OCI-LY7 (cell line): ENCODE data around the gene EIF4G3. TPM values are rescaled to one million over a fixed set of nuclear protein-coding genes. Genes with fewer than 3 reads are reported as not detected.

Source experiments
- BruUV-seq: library from RNA; stranded (reverse); fragments of 400-500 nt; replicated peaks from 2 replicates; lab custom pipeline; 2021; lab: Mats Ljungman, UMichigan
- CTCF ChIA-PET: fragments of 300-600 bp; sonication (Branson Sonifier 250); formaldehyde crosslinking; loops from one replicate; lab custom pipeline; 2022; ENCODE audit warnings: antibody characterized with exemption; ENCODE audit not compliant: unreplicated experiment; lab: Charles Lee
- POLR2A ChIA-PET: fragments of 300-600 bp; sonication (Branson Sonifier 250); formaldehyde crosslinking; loops from one replicate; lab custom pipeline; 2022; ENCODE audit warnings: antibody characterized with exemption; lab: Charles Lee
- DNase-seq: peaks from one replicate; pipeline ENCODE4 v3.0.0-alpha.2; 2015; ENCODE audit warnings: low spot score
- H2AFZ ChIP-seq: fragments of 200-600 bp; sonication (generic), shearing (Covaris generic); 2 replicates; pipeline ENCODE4 v1.6.1; 2014; ENCODE audit warnings: mild to moderate bottlenecking, antibody characterized with exemption, low read length, moderate library complexity
- H3K27ac ChIP-seq: fragments of 200-600 bp; sonication (generic); 2 replicates; pipeline ENCODE4 v1.5.1; 2014; ENCODE audit warnings: mixed run types, low read depth, mild to moderate bottlenecking, moderate library complexity, low read length, inconsistent platforms; ENCODE audit not compliant: poor library complexity, severe bottlenecking
- H3K36me3 ChIP-seq: fragments of 200-600 bp; sonication (generic); 2 replicates; pipeline ENCODE4 v1.6.1; 2014; ENCODE audit warnings: mild to moderate bottlenecking, antibody characterized with exemption, low read length, moderate library complexity, mixed read lengths; ENCODE audit not compliant: insufficient read depth
- H3K4me1 ChIP-seq: fragments of 200-600 bp; sonication (generic); 2 replicates; pipeline ENCODE4 v1.5.1; 2014; ENCODE audit warnings: mild to moderate bottlenecking, low read length; ENCODE audit not compliant: insufficient read depth, poor library complexity, severe bottlenecking
- H3K4me2 ChIP-seq: fragments of 200-600 bp; sonication (generic); 2 replicates; pipeline ENCODE4 v1.6.1; 2014; ENCODE audit warnings: mild to moderate bottlenecking, low read length
- H3K4me3 ChIP-seq: fragments of 200-600 bp; sonication (generic); 2 replicates; pipeline ENCODE4 v1.5.1; 2014; ENCODE audit warnings: mild to moderate bottlenecking, low read depth, low read length; ENCODE audit not compliant: poor library complexity, severe bottlenecking
- H3K79me2 ChIP-seq: fragments of 200-600 bp; sonication (generic); 2 replicates; pipeline ENCODE4 v1.6.1; 2016; ENCODE audit warnings: low read depth, mild to moderate bottlenecking, low read length, moderate library complexity, mixed read lengths; ENCODE audit not compliant: insufficient read depth
- H3K9me2 ChIP-seq: fragments of 200-600 bp; sonication (generic); 2 replicates; pipeline ENCODE4 v1.6.1; 2016; ENCODE audit warnings: mild to moderate bottlenecking, low read length, mixed read lengths; ENCODE audit not compliant: insufficient read depth
- H3K9me3 ChIP-seq: fragments of 200-600 bp; sonication (generic); 2 replicates; pipeline ENCODE4 v1.6.1; 2014; ENCODE audit warnings: mild to moderate bottlenecking, mixed run types, low read length, mixed read lengths
- H4K20me1 ChIP-seq: fragments of 200-600 bp; sonication (generic); 2 replicates; pipeline ENCODE4 v1.6.1; 2014; ENCODE audit warnings: mild to moderate bottlenecking, antibody characterized with exemption, low read length, moderate library complexity, mixed read lengths; ENCODE audit not compliant: insufficient read depth
- EZH2phosphoT487 ChIP-seq: fragments of 200-600 bp; sonication (generic); IDR thresholded peaks from 2 replicates; pipeline ENCODE4 v1.6.1; 2018; ENCODE audit warnings: low read depth, borderline replicate concordance, mild to moderate bottlenecking, mixed run types, antibody characterized with exemption, low read length, moderate library complexity, mixed read lengths
- intact Hi-C: fragments of 100-400 bp; cut with micrococcal nuclease; formaldehyde crosslinking; loops from one replicate; pipeline ENCODE4 v1.10.0; 2022; ENCODE audit not compliant: unreplicated experiment
- total RNA-seq, 2 experiments: library from RNA; depleted of rRNA in 1 of 2; stranded (reverse); fragments of >200 nt in 1 of 2; shearing (Covaris generic) in 1 of 2; gene quantifications; 2 replicates each; pipeline ENCODE4 v1.2.3, GENCODE V29; 2014 to 2022
- TF ChIP-seq, protein P1 (sequence below): fragments of 200-600 bp; sonication (generic); conservative IDR thresholded peaks from 2 replicates; pipeline ENCODE4 v1.5.1; 2014; ENCODE audit warnings: mild to moderate bottlenecking, antibody characterized with exemption, low read length, moderate library complexity, mixed read lengths

Gene EIF4G3
- total RNA-seq, 2 experiments from 2014 or later, result 28.5 to 62.1 TPM

DNA sequence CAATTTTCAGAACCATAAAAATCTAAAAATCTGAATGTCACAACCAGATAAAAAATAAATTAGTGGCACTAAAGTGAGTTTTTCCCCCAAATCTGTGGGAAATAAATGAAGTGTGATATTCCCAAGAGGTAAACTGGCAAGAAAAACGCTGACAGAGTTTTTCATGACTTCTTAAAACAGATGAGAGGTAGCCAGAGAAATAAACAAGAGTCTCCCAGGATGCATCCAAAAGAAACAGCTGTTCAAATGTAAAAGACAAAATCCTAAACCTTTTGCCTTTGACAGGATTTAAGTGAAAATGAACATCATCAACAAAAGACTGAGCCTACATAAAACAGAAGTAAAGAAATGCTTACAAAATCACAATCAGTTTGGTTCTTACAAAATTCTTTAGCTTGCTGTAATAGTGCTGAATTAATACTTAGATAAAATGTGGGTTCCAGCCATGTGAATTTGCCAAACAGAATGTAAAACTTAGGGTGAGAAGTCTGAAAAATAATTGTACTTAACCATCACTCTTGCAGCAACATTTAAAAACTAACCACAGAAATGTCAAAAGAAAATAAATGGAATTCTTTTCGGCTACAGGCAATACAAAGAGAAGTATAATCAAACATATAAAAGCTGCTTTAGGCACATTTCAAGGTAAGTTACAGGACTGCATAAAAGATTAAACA is 133.6 kb downstream of the EIF4G3 start:
- H3K9me3 ChIP-seq, result no peaks in the 10 kb centered on the region
- H3K79me2 ChIP-seq, result no peaks in the 10 kb centered on the region
- no peak overlapping the region for H2AFZ ChIP-seq
- no peak for DNase-seq
- BruUV-seq, result no TSS peak
- POLR2A ChIA-PET, result interaction anchor here (0.7 to 1.1 kb wide), 3 partner anchors 120 to 146 kb away, joined by 3 read pairs; no protein-coding TSS in a partner anchor
- H3K4me1 ChIP-seq, result no peaks in the 10 kb centered on the region
- CTCF ChIA-PET, result no interaction called here
- TF ChIP-seq, protein P1, sequence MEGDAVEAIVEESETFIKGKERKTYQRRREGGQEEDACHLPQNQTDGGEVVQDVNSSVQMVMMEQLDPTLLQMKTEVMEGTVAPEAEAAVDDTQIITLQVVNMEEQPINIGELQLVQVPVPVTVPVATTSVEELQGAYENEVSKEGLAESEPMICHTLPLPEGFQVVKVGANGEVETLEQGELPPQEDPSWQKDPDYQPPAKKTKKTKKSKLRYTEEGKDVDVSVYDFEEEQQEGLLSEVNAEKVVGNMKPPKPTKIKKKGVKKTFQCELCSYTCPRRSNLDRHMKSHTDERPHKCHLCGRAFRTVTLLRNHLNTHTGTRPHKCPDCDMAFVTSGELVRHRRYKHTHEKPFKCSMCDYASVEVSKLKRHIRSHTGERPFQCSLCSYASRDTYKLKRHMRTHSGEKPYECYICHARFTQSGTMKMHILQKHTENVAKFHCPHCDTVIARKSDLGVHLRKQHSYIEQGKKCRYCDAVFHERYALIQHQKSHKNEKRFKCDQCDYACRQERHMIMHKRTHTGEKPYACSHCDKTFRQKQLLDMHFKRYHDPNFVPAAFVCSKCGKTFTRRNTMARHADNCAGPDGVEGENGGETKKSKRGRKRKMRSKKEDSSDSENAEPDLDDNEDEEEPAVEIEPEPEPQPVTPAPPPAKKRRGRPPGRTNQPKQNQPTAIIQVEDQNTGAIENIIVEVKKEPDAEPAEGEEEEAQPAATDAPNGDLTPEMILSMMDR, result no peak
- H3K4me2 ChIP-seq, result no peak overlapping the region
- no peaks in the 10 kb centered on the region for H3K9me2 ChIP-seq
- H3K36me3 ChIP-seq, result peaks cover 16% of the 10 kb centered on the region
- no peak overlapping the region for H3K27ac ChIP-seq
- intact Hi-C loops, result no loop called here
- H3K4me3 ChIP-seq, result no peak overlapping the region
- H4K20me1 ChIP-seq, result no peaks in the 10 kb centered on the region

DNA sequence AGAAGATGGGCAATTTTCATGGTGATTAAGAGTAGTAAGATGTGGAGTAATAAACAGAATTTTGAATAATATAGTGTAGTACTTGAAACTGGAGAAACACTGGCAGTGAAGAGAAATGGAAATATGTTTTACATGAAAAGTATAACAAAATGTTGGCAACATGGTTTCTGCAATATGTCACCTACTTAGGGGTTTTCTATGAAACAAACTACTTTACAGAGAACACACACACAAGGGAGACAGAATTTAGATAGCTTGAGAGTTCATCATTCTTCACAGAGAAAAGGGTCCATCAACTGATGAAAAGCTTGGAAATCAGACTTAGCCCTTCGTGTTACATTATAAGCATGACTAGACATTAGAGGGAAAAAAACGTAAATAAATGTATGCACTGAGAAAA is 135.2 kb downstream of the EIF4G3 start:
- BruUV-seq, result no TSS peak
- intact Hi-C loops, result no loop called here
- Histone ChIP-seq H3K4me1 (no peaks in the 10 kb centered on the region), H3K4me3 (no peak overlapping the region), H3K9me3 (0 out of 2 replicates have a peak, but pooled peaks cover under 1% of the 10 kb centered on the region), H3K4me2 (no peak overlapping the region), H3K27ac (no peak overlapping the region), H3K36me3 (peaks cover 17% of the 10 kb centered on the region), H2AFZ (no peak overlapping the region), H4K20me1 (no peaks in the 10 kb centered on the region), H3K9me2 (no peaks in the 10 kb centered on the region), H3K79me2 (no peaks in the 10 kb centered on the region)
- CTCF ChIA-PET, result no interaction called here
- POLR2A ChIA-PET, result interaction anchor here (0.5 kb wide), 1 partner anchor 251 kb away, joined by 3 read pairs; no protein-coding TSS in a partner anchor
- no peak for TF ChIP-seq EZH2phosphoT487
- TF ChIP-seq, protein P1, result no peak
- DNase-seq, result no peak

DNA sequence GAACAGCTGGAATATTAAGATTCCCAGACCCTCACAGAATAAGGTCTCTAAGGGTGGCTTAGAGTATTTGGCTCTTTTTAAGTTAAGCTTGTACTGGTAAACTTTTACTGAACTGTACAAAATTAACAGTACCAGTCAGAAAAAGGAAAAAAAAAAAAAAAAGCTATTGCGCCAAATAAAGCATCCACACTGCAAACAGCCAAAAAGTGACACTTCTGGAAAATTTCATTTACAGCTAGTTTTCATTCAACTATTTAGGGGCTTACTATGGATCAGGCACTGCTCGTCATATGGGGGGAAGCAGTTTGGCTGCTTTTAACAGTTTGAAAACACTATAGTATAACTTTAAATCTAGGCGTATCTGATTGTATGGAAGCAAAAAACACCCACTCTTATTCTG is 139.6 kb downstream of the EIF4G3 start:
- Histone ChIP-seq H3K4me2 (no peak overlapping the region), H3K4me3 (no peak overlapping the region), H3K9me3 (peaks cover 13% of the 10 kb centered on the region; the same call in 1 of the 2 replicates), H3K4me1 (no peaks in the 10 kb centered on the region), H2AFZ (no peak overlapping the region), H3K27ac (no peak overlapping the region), H4K20me1 (no peaks in the 10 kb centered on the region), H3K36me3 (peaks cover 24% of the 10 kb centered on the region), H3K9me2 (no peaks in the 10 kb centered on the region), H3K79me2 (no peaks in the 10 kb centered on the region)
- no TSS peak for BruUV-seq
- intact Hi-C loops, result no loop called here
- DNase-seq, result no peak
- TF ChIP-seq, protein P1, result no peak
- TF ChIP-seq EZH2phosphoT487, result no peak
- ChIA-PET POLR2A (interaction anchor here (0.5 to 1.0 kb wide), 5 partner anchors 18 to 704 kb away, joined by 3 to 4 read pairs (median 3); no protein-coding TSS in a partner anchor), CTCF (no interaction called here)
